Measurements from ENCODE around the gene JAKMIP3. TPM values are rescaled to one million over a fixed set of nuclear protein-coding genes. Genes with fewer than 3 reads are reported as not detected.

Gene JAKMIP3
- total RNA-seq, 1 experiment from 2014 or later: 1.0 TPM

GRCh38 chr10:132043861-132044695 is 21.7 kb upstream of the JAKMIP3 start:
- Histone ChIP-seq H3K27ac (ENCODE audit: low read length) (no peak overlapping the region), H3F3A (ENCODE audit: low read length, unreplicated experiment) (no peaks in the 10 kb centered on the region), H3K27me3 (ENCODE audit: low read length) (peaks cover 3% of the 10 kb centered on the region; the same call in 1 of the 2 replicates), H3K4me2 (ENCODE audit: low read length) (no peak overlapping the region), H3K36me3 (ENCODE audit: low read depth, low read length) (no peaks in the 10 kb centered on the region), H3K9me3 (ENCODE audit: low read length) (no peaks in the 10 kb centered on the region), H4K20me1 (ENCODE audit: low read length) (no peaks in the 10 kb centered on the region), H3K4me3 (ENCODE audit: low read length) (no peak overlapping the region), H2AFZ (ENCODE audit: low read length) (no peak overlapping the region), H3K9me2 (replicated peaks; ENCODE audit: low read length) (no peaks in the 10 kb centered on the region), H3K4me1 (ENCODE audit: insufficient read depth, low read length) (no peaks in the 10 kb centered on the region), H3K79me2 (ENCODE audit: low read length) (no peaks in the 10 kb centered on the region), H3K9ac (ENCODE audit: low read length) (no peak overlapping the region)
- ATAC-seq: no peak
- POLR2A ChIA-PET (ENCODE audit: unreplicated experiment): no interaction called here
- DNase-seq: no peak
- no peak for TF ChIP-seq CTCF (conservative IDR thresholded peaks at IDR 0.05; ENCODE audit: low read depth, low read length)
- no peak for TF ChIP-seq EZH2 (IDR thresholded peaks at IDR 0.05; ENCODE audit: low read length, unreplicated experiment)
- TF ChIP-seq EZH2phosphoT487 (IDR thresholded peaks at IDR 0.05; ENCODE audit: borderline replicate concordance, low read length): no peak
- no TSS peak for BruUV-seq (replicated peaks)
- CTCF ChIA-PET: no interaction called here
- intact Hi-C loops (cut with micrococcal nuclease): no loop called here

GRCh38 chr10:132044803-132045202 is 20.9 kb upstream of the JAKMIP3 start:
- BruUV-seq (replicated peaks): no TSS peak
- intact Hi-C loops (cut with micrococcal nuclease): no loop called here
- Histone ChIP-seq H3K27me3 (ENCODE audit: low read length) (peaks cover 3% of the 10 kb centered on the region; the same call in 1 of the 2 replicates), H3K9me3 (ENCODE audit: low read length) (no peaks in the 10 kb centered on the region), H3K4me3 (ENCODE audit: low read length) (no peak overlapping the region), H3K27ac (ENCODE audit: low read length) (no peak overlapping the region), H3K9me2 (replicated peaks; ENCODE audit: low read length) (no peaks in the 10 kb centered on the region), H2AFZ (ENCODE audit: low read length) (no peak overlapping the region), H3K36me3 (ENCODE audit: low read depth, low read length) (no peaks in the 10 kb centered on the region), H3K79me2 (ENCODE audit: low read length) (no peaks in the 10 kb centered on the region), H3F3A (ENCODE audit: low read length, unreplicated experiment) (no peaks in the 10 kb centered on the region), H3K9ac (ENCODE audit: low read length) (no peak overlapping the region), H3K4me2 (ENCODE audit: low read length) (no peak overlapping the region), H3K4me1 (ENCODE audit: insufficient read depth, low read length) (no peaks in the 10 kb centered on the region), H4K20me1 (ENCODE audit: low read length) (no peaks in the 10 kb centered on the region)
- CTCF ChIA-PET: no interaction called here
- DNase-seq (no peak), ATAC-seq (no peak)
- POLR2A ChIA-PET (ENCODE audit: unreplicated experiment): no interaction called here
- TF ChIP-seq CTCF (conservative IDR thresholded peaks at IDR 0.05; ENCODE audit: low read depth, low read length) (no peak), EZH2 (IDR thresholded peaks at IDR 0.05; ENCODE audit: low read length, unreplicated experiment) (no peak), EZH2phosphoT487 (IDR thresholded peaks at IDR 0.05; ENCODE audit: borderline replicate concordance, low read length) (no peak)

- H3K27me3 ChIP-seq (ENCODE audit: low read length): peaks cover 3% of the 10 kb centered on the region; the same call in 1 of the 2 replicates
- no peak overlapping the region for H3K9ac ChIP-seq (ENCODE audit: low read length)
- no peaks in the 10 kb centered on the region for H3K4me1 ChIP-seq (ENCODE audit: insufficient read depth, low read length)
- CTCF ChIA-PET: no interaction called here
- ATAC-seq (no peak), DNase-seq (no peak)
- TF ChIP-seq EZH2 (IDR thresholded peaks at IDR 0.05; ENCODE audit: low read length, unreplicated experiment): no peak
- no peak for TF ChIP-seq EZH2phosphoT487 (IDR thresholded peaks at IDR 0.05; ENCODE audit: borderline replicate concordance, low read length)
- TF ChIP-seq CTCF (conservative IDR thresholded peaks at IDR 0.05; ENCODE audit: low read depth, low read length): no peak
- H3K79me2 ChIP-seq (ENCODE audit: low read length): no peaks in the 10 kb centered on the region
- no peaks in the 10 kb centered on the region for H3K9me3 ChIP-seq (ENCODE audit: low read length)
- no peaks in the 10 kb centered on the region for H3K9me2 ChIP-seq (replicated peaks; ENCODE audit: low read length)
- no peak overlapping the region for H3K4me3 ChIP-seq (ENCODE audit: low read length)
- H2AFZ ChIP-seq (ENCODE audit: low read length): no peak overlapping the region
- H3K4me2 ChIP-seq (ENCODE audit: low read length): no peak overlapping the region
- no peaks in the 10 kb centered on the region for H3K36me3 ChIP-seq (ENCODE audit: low read depth, low read length)
- no TSS peak for BruUV-seq (replicated peaks)
- H3K27ac ChIP-seq (ENCODE audit: low read length): no peak overlapping the region
- no peaks in the 10 kb centered on the region for H3F3A ChIP-seq (ENCODE audit: low read length, unreplicated experiment)
- POLR2A ChIA-PET (ENCODE audit: unreplicated experiment): no interaction called here
- intact Hi-C loops (cut with micrococcal nuclease): no loop called here
- H4K20me1 ChIP-seq (ENCODE audit: low read length): no peaks in the 10 kb centered on the region
These were observed 20.4 kb upstream of the JAKMIP3 start for GRCh38 chr10:132045324-132045723.

Measured in PC-3 (cell line).